Mucosa of rectum (tissue), 2 donors: Measurements from ENCODE around the gene ABAT.

Source experiments
- H3K27ac ChIP-seq, 2 donors: one replicate each; pipeline ENCODE4 v1.7.0; 2013; ENCODE audit warnings: inconsistent platforms in 2 of 2, low read depth in 2 of 2, low read length in 2 of 2
- H3K27me3 ChIP-seq, 2 donors: one replicate each; pipeline ENCODE4 v1.7.0; 2013; ENCODE audit warnings: low read length in 2 of 2; ENCODE audit not compliant: control insufficient read depth in 2 of 2, insufficient read depth in 2 of 2
- H3K36me3 ChIP-seq, 2 donors: one replicate each; pipeline ENCODE4 v1.7.0; 2013; ENCODE audit warnings: low read length in 2 of 2; ENCODE audit not compliant: control insufficient read depth in 2 of 2, insufficient read depth in 2 of 2
- H3K4me1 ChIP-seq, 2 donors: one replicate each; pipeline ENCODE4 v1.7.0; 2013; ENCODE audit warnings: low read length in 2 of 2, mild to moderate bottlenecking in 1 of 2; ENCODE audit not compliant: control insufficient read depth in 2 of 2, insufficient read depth in 2 of 2
- H3K4me3 ChIP-seq, 2 donors: one replicate each; pipeline ENCODE4 v1.7.0; 2013; ENCODE audit warnings: low read length in 2 of 2
- H3K9ac ChIP-seq, 2 donors: one replicate each; pipeline ENCODE4 v1.7.0; 2013; ENCODE audit warnings: low read length in 2 of 2, low read depth in 1 of 2, mild to moderate bottlenecking in 1 of 2
- H3K9me3 ChIP-seq, 2 donors: one replicate each; pipeline ENCODE4 v1.7.0; 2013; ENCODE audit warnings: low read length in 2 of 2; ENCODE audit not compliant: control insufficient read depth in 2 of 2
- donor health status: healthy.
- donor health status: Normal muscosa, but diverticular disease.

Gene ABAT

GRCh38 chr16:8668113-8668512, 6.3 kb upstream of the ABAT start:
- H3K27ac ChIP-seq: no peak overlapping the region
- no peaks in the 10 kb centered on the region for H3K9me3 ChIP-seq
- H3K9ac ChIP-seq: no peak overlapping the region
- H3K4me3 ChIP-seq: no peak overlapping the region
- peaks cover 0 to 16% of the 10 kb centered on the region in 2 donors for H3K36me3 ChIP-seq
- no peaks in the 10 kb centered on the region for H3K27me3 ChIP-seq
- H3K4me1 ChIP-seq: no peaks in the 10 kb centered on the region

GRCh38 chr16:8669481-8669880, 4.9 kb upstream of the ABAT start:
- Histone ChIP-seq H3K36me3 (peaks cover 0 to 11% of the 10 kb centered on the region in 2 donors), H3K9ac (no peak overlapping the region), H3K27ac (no peak overlapping the region), H3K9me3 (no peaks in the 10 kb centered on the region), H3K27me3 (no peaks in the 10 kb centered on the region), H3K4me3 (no peak overlapping the region), H3K4me1 (no peaks in the 10 kb centered on the region)

- Histone ChIP-seq H3K27me3 (no peaks in the 10 kb centered on the region), H3K27ac (no peak overlapping the region), H3K4me3 (no peak overlapping the region), H3K36me3 (peaks cover 0 to 6% of the 10 kb centered on the region in 2 donors), H3K9ac (no peak overlapping the region), H3K4me1 (peaks cover 3 to 6% of the 10 kb centered on the region in 2 donors), H3K9me3 (no peaks in the 10 kb centered on the region)
Measured at GRCh38 chr16:8670014-8670560, 4.3 kb upstream of the ABAT start.

- H3K4me3 ChIP-seq: peak overlapping the region; percentile 63 to 78
- H3K9ac ChIP-seq: peak overlapping the region; percentile 52 to 70
- no peaks in the 10 kb centered on the region for H3K9me3 ChIP-seq
- H3K27ac ChIP-seq: no peak overlapping the region
- peaks cover 6 to 9% of the 10 kb centered on the region in 2 donors for H3K4me1 ChIP-seq
- no peaks in the 10 kb centered on the region for H3K27me3 ChIP-seq
- peaks cover 0 to 3% of the 10 kb centered on the region in 2 donors for H3K36me3 ChIP-seq
Measured at GRCh38 chr16:8673611-8674412, 605 bp upstream of the ABAT start.

GRCh38 chr16:8675183-8676159, 1.1 kb downstream of the ABAT start:
- Histone ChIP-seq H3K9ac (no peak overlapping the region), H3K36me3 (peaks cover 0 to 2% of the 10 kb centered on the region in 2 donors), H3K27me3 (no peaks in the 10 kb centered on the region), H3K4me1 (peaks cover 6 to 9% of the 10 kb centered on the region in 2 donors), H3K4me3 (peak overlapping the region; percentile 80 to 81), H3K9me3 (no peaks in the 10 kb centered on the region), H3K27ac (no peak overlapping the region)

GRCh38 chr16:8676160-8676547, 1.7 kb downstream of the ABAT start:
- no peaks in the 10 kb centered on the region for H3K36me3 ChIP-seq
- H3K27ac ChIP-seq: no peak overlapping the region
- peaks cover 6 to 9% of the 10 kb centered on the region in 2 donors for H3K4me1 ChIP-seq
- H3K9me3 ChIP-seq: no peaks in the 10 kb centered on the region
- H3K4me3 ChIP-seq: no peak overlapping the region
- no peaks in the 10 kb centered on the region for H3K27me3 ChIP-seq
- H3K9ac ChIP-seq: no peak overlapping the region

- Histone ChIP-seq H3K9ac (no peak overlapping the region), H3K36me3 (no peaks in the 10 kb centered on the region), H3K4me1 (peaks cover 6 to 9% of the 10 kb centered on the region in 2 donors), H3K27ac (no peak overlapping the region), H3K27me3 (no peaks in the 10 kb centered on the region), H3K4me3 (no peak overlapping the region), H3K9me3 (no peaks in the 10 kb centered on the region)
Measured at GRCh38 chr16:8676737-8677375, 2.4 kb downstream of the ABAT start.

GRCh38 chr16:8677481-8677880, 3.1 kb downstream of the ABAT start:
- Histone ChIP-seq H3K36me3 (no peaks in the 10 kb centered on the region), H3K9ac (no peak overlapping the region), H3K4me1 (peaks cover 6 to 9% of the 10 kb centered on the region in 2 donors), H3K27me3 (no peaks in the 10 kb centered on the region), H3K4me3 (no peak overlapping the region), H3K27ac (no peak overlapping the region), H3K9me3 (no peaks in the 10 kb centered on the region)

GRCh38 chr16:8678068-8678927, 3.9 kb downstream of the ABAT start:
- H3K36me3 ChIP-seq: no peaks in the 10 kb centered on the region
- peaks cover 6 to 9% of the 10 kb centered on the region in 2 donors for H3K4me1 ChIP-seq
- H3K9ac ChIP-seq: no peak overlapping the region
- H3K27ac ChIP-seq: no peak overlapping the region
- H3K4me3 ChIP-seq: no peak overlapping the region
- no peaks in the 10 kb centered on the region for H3K9me3 ChIP-seq
- H3K27me3 ChIP-seq: no peaks in the 10 kb centered on the region
